ENCODE measurements around the gene SNU13. TPM values are rescaled to one million over a fixed set of nuclear protein-coding genes. Genes with fewer than 3 reads are reported as not detected.
"Not testable (repeated sequence)": the region's sequence is repeated elsewhere in the genome, so short reads cannot be mapped to it uniquely, and the experiment has no call there.

The SNU13 gene
- total RNA-seq, 5 donors from 2014 or later (not counting 1 experiment from before 2014, with no cell fraction given), result 108 to 145 (median 122) TPM

- H3K4me3 Mint-ChIP-seq; H3K9me3 ChIP-seq; H3K27ac ChIP-seq (ENCODE audit: low read length); H3K9me3 Mint-ChIP-seq; H3K27me3 ChIP-seq (replicated peaks in 1 of 2; ENCODE audit: control insufficient read depth in 2 of 2, extremely low read depth in 1 of 2, insufficient read depth in 2 of 2, low read length in 1 of 2); H3K27me3 Mint-ChIP-seq; H3K4me3 ChIP-seq (ENCODE audit: control insufficient read depth in 1 of 2, extremely low read depth in 1 of 2, low read length in 1 of 2); POLR2A ChIA-PET; CTCF ChIA-PET; H3K27ac Mint-ChIP-seq; DNase-seq; H3K4me1 ChIP-seq (ENCODE audit: control insufficient read depth in 1 of 2, extremely low read depth in 1 of 2, insufficient read depth in 2 of 2, low read length in 2 of 2); ATAC-seq (replicated peaks in 1 of 4): not testable (repeated sequence)
- peaks cover 7 to 15% (median 11%) of the 10 kb centered on the region in 3 donors for H3K4me1 Mint-ChIP-seq
- 100% methylated on average over 2 of the region's 8 CpGs for WGBS (ENCODE audit: insufficient coverage)
- peaks cover 35% of the 10 kb centered on the region for H3K36me3 Mint-ChIP-seq
- H3K36me3 ChIP-seq (ENCODE audit: control insufficient read depth in 2 of 2, extremely low read depth in 1 of 2, insufficient read depth in 1 of 2, low read length in 1 of 2), result peaks cover 21 to 72% of the 10 kb centered on the region in 2 donors
Measured at GRCh38 chr22:41634610-41635009, 54.1 kb downstream of the SNU13 start.

GRCh38 chr22:41631615-41632014 is 57.1 kb downstream of the SNU13 start:
- H3K9me3 ChIP-seq; H3K27ac ChIP-seq (ENCODE audit: low read length); H3K9me3 Mint-ChIP-seq; H3K27me3 Mint-ChIP-seq; H3K27me3 ChIP-seq (replicated peaks in 1 of 2; ENCODE audit: control insufficient read depth in 2 of 2, extremely low read depth in 1 of 2, insufficient read depth in 2 of 2, low read length in 1 of 2); CTCF ChIA-PET; DNase-seq; H3K27ac Mint-ChIP-seq; ATAC-seq (replicated peaks in 1 of 4); H3K4me3 ChIP-seq (ENCODE audit: control insufficient read depth in 1 of 2, extremely low read depth in 1 of 2, low read length in 1 of 2); H3K4me1 ChIP-seq (ENCODE audit: control insufficient read depth in 1 of 2, extremely low read depth in 1 of 2, insufficient read depth in 2 of 2, low read length in 2 of 2); POLR2A ChIA-PET; H3K4me3 Mint-ChIP-seq: not testable (repeated sequence)
- peaks cover 15 to 76% of the 10 kb centered on the region in 2 donors for H3K36me3 ChIP-seq (ENCODE audit: control insufficient read depth in 2 of 2, extremely low read depth in 1 of 2, insufficient read depth in 1 of 2, low read length in 1 of 2)
- WGBS (ENCODE audit: insufficient coverage), result no CpG with 5 or more reads among the region's 23 CpGs
- Mint-ChIP-seq H3K36me3 (peaks cover 46% of the 10 kb centered on the region), H3K4me1 (peaks cover 16 to 32% (median 16%) of the 10 kb centered on the region in 3 donors)

GRCh38 chr22:41631115-41631514 is 57.6 kb downstream of the SNU13 start:
- H3K4me3 ChIP-seq (ENCODE audit: control insufficient read depth in 1 of 2, extremely low read depth in 1 of 2, low read length in 1 of 2); DNase-seq; CTCF ChIA-PET; H3K27ac ChIP-seq (ENCODE audit: low read length); H3K27me3 ChIP-seq (replicated peaks in 1 of 2; ENCODE audit: control insufficient read depth in 2 of 2, extremely low read depth in 1 of 2, insufficient read depth in 2 of 2, low read length in 1 of 2); H3K4me3 Mint-ChIP-seq; ATAC-seq (replicated peaks in 1 of 4); H3K27me3 Mint-ChIP-seq; H3K27ac Mint-ChIP-seq; H3K4me1 ChIP-seq (ENCODE audit: control insufficient read depth in 1 of 2, extremely low read depth in 1 of 2, insufficient read depth in 2 of 2, low read length in 2 of 2); H3K9me3 ChIP-seq; POLR2A ChIA-PET; H3K9me3 Mint-ChIP-seq: not testable (repeated sequence)
- peaks cover 16 to 32% (median 16%) of the 10 kb centered on the region in 3 donors for H3K4me1 Mint-ChIP-seq
- WGBS (ENCODE audit: insufficient coverage), result 100% methylated on average over 6 of the region's 28 CpGs
- peaks cover 43% of the 10 kb centered on the region for H3K36me3 Mint-ChIP-seq
- H3K36me3 ChIP-seq (ENCODE audit: control insufficient read depth in 2 of 2, extremely low read depth in 1 of 2, insufficient read depth in 1 of 2, low read length in 1 of 2), result peaks cover 13 to 74% of the 10 kb centered on the region in 2 donors

DNA sequence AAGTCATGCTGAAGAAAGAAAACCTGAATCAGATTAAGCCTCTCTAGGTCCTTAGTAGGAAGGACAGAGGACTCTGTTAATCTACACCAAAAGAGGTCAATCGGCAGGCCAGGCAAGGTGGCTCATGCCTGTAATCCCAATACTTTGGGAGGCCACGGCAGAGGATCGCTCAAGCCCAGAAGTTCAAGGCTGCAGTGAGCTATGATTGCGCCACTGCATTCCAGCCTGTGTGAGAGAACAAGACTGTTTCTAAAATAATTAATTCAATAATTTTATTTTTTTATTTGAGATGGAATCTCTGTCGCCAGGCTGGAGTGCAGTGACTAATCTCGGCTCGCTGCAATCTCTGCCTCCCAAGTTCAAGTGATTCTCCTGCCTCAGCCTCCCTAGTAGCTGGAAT is 63.1 kb downstream of the SNU13 start:
- Mint-ChIP-seq H3K27ac (no peak overlapping the region), H3K36me3 (peaks cover 45% of the 10 kb centered on the region), H3K4me3 (no peak overlapping the region), H3K9me3 (no peaks in the 10 kb centered on the region), H3K4me1 (peaks cover 19 to 43% (median 40%) of the 10 kb centered on the region in 3 donors), H3K27me3 (no peaks in the 10 kb centered on the region)
- ChIA-PET CTCF (no interaction called here), POLR2A (no interaction called here)
- no peaks in the 10 kb centered on the region for H3K9me3 ChIP-seq
- no peaks in the 10 kb centered on the region for H3K27me3 ChIP-seq (replicated peaks in 1 of 2; ENCODE audit: control insufficient read depth in 2 of 2, extremely low read depth in 1 of 2, insufficient read depth in 2 of 2, low read length in 1 of 2)
- no peak for ATAC-seq (replicated peaks in 1 of 4)
- 100% methylated on average over 3 of the region's 7 CpGs for WGBS (ENCODE audit: insufficient coverage)
- no peak for DNase-seq
- H3K36me3 ChIP-seq (ENCODE audit: control insufficient read depth in 2 of 2, extremely low read depth in 1 of 2, insufficient read depth in 1 of 2, low read length in 1 of 2), result peaks cover 25 to 64% of the 10 kb centered on the region in 2 donors
- no peak overlapping the region for H3K4me3 ChIP-seq (ENCODE audit: control insufficient read depth in 1 of 2, extremely low read depth in 1 of 2, low read length in 1 of 2)
- H3K4me1 ChIP-seq (ENCODE audit: control insufficient read depth in 1 of 2, extremely low read depth in 1 of 2, insufficient read depth in 2 of 2, low read length in 2 of 2), result peaks cover 9 to 24% of the 10 kb centered on the region in 2 experiments
- H3K27ac ChIP-seq (ENCODE audit: low read length), result no peak overlapping the region

Other genes with a start within 250 kb of the SNU13 start
- 10 to 100 TPM; 22.2 to 48.6 (median 37.9) TPM for gene TOB2, start 242.1 kb downstream of the SNU13 start, total RNA-seq
- gene PHF5A, start 220.2 kb downstream of the SNU13 start, total RNA-seq, result 10 to 100 TPM; 29.0 to 45.9 (median 38.0) TPM
- 10 to 100 TPM; 72.0 to 82.2 (median 77.0) TPM for gene ACO2, start 219.8 kb downstream of the SNU13 start, total RNA-seq
- 10 to 100 TPM; 20.6 to 57.7 (median 44.9) TPM for gene POLR3H, start 144.4 kb downstream of the SNU13 start, total RNA-seq
- under 1 TPM in 3 of 5 donors, not detected in 2; 0.13 to 0.23 (median 0.16) TPM for gene CSDC2, start 127.9 kb downstream of the SNU13 start, total RNA-seq
- 10 to 100 TPM; 22.6 to 39.7 (median 33.4) TPM for gene PMM1, start 99.0 kb downstream of the SNU13 start, total RNA-seq
- 10 to 100 TPM; 19.9 to 31.3 (median 28.7) TPM for gene DESI1, start 67.8 kb downstream of the SNU13 start, total RNA-seq
- gene XRCC6, start 67.6 kb downstream of the SNU13 start, total RNA-seq, result 100 to 1,000 TPM; 159 to 174 (median 168) TPM
- gene MEI1, start 10.6 kb upstream of the SNU13 start, total RNA-seq, result 10 to 100 TPM; 52.7 to 89.2 (median 72.9) TPM
- 10 to 100 TPM; 14.4 to 21.7 (median 16.7) TPM for gene CCDC134, start 111.8 kb upstream of the SNU13 start, total RNA-seq
- 100 to 1,000 TPM in 3 of 5 donors, 10 to 100 TPM in 2; 71.9 to 128 (median 112) TPM for gene SREBF2, start 144.2 kb upstream of the SNU13 start, total RNA-seq
- 1 to 10 TPM in 1 of 5 donors, under 1 TPM in 3, not detected in 1; 0.56 to 1.2 (median 0.75) TPM for gene SHISA8, start 226.2 kb upstream of the SNU13 start, total RNA-seq
- gene TNFRSF13C, start 237.9 kb upstream of the SNU13 start, total RNA-seq, result 10 to 100 TPM; 11.4 to 22.5 (median 15.4) TPM

Data from T-cell (primary cell).